Medulla oblongata (tissue), 1 donor: ENCODE results near the gene TRIM4.
"Not testable (repeated sequence)": the region's sequence is repeated elsewhere in the genome, so short reads cannot be mapped to it uniquely, and the experiment has no call there.

Experiments used
- DNase-seq: peaks from one replicate; pipeline ENCODE4 v3.0.0-alpha.2; 2015; ENCODE audit errors: extremely low spot score

The TRIM4 gene

DNA sequence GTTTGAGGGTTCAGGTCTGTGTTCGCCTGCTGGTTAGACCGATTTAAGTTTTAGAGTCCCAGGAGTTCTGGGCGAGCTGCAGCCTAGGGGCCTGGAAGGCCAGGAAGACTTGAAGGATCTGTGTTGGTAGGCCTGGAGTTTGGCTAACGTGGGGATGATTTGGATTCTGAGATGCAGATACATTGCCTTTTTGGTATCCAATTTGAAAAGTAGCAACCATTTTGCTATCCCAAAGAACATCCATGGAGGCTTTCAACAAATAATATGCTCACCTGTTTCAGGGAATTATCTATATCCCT lies 433 bp upstream of the TRIM4 start:
- DNase-seq, result no peak

DNA sequence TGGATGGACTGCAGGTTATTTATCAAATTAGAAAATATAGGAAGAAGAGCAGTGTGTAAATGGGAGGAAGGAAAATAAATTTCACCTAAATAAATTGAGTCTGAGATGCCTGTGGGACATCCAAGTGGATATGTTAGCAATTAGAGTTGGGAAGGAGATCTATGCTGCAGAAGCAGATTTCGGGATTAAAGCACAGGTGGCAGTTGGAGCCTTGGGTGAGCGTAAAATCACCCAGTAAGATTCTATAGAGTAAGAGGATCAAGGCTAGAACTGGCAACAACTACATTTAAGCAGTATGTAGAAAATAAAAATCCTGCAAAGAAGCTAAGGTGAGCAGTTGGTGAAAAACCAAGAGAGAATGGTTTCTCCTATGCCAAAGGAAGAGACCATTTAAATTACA lies 8.4 kb downstream of the TRIM4 start:
- DNase-seq, result no peak

DNA sequence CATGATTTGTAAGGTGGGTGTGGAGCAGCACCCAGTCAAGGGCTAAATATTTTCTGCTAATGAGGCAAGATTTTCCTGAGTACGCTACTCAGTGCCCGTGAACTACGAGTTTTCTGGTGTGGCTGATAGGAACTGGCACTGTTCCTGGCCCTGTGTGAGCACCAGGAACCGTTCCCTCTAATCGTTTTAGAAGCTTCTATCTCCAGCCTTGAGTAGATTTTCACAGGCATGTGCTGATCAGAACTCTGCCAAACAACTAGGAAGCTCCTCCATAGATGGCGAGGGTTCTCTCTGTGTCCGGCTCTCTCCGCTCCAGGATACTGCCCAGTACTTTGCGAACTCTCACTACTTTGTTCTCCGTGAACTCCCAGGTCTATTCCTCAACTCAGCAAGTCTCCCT lies 17.7 kb downstream of the TRIM4 start:
- no peak for DNase-seq

DNA sequence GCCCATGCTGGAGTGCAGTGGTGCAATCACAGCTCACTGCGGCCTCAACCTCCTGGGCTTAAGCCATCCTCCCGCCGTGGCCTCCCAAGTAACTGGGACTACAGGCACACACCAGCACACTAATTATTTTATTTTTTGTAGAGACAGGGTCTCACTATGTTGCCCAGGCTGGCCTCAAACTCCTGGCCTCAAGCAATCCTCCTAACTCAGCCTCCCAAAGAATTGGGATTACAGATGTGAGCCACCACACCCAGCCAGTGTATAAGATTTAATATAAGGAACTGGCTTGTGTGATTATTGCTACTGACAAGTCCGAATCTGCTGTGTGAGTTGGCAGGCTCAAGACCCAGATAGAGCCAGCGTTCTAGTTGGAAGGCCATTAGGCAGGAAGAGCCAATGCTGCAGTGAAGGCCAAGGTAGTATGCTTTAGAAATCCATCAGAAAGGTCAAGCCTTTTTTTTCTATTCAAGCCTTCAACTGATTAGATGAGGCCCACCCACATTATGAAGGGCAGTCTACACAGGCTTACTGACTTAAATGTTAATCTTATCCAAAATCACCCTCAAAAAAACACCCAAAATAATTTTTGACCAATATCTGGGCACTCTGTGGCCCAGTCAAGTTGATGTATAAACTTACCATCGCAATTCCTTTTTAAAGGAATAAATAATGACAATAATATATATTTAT lies 19.4 kb downstream of the TRIM4 start:
- DNase-seq, result no peak

DNA sequence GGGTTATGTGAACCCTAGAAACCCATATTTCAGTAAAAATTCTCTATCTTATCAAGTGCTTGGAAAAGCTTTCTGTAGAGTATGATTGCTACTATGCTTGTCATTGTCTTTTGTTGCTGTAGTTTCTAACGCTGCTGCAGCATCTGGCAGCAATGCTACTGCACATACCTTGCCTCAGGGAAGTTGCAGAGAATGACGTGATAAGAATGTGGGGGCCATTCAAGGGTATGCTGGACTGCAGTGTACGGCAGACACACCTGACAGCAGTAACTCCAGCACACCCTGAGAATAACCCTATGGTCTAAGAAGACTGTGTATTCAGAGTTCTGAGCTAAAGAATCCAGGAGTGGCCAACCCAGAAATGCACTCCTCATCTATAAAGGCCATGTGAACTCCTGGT lies 20.5 kb downstream of the TRIM4 start:
- DNase-seq, result no peak

DNA sequence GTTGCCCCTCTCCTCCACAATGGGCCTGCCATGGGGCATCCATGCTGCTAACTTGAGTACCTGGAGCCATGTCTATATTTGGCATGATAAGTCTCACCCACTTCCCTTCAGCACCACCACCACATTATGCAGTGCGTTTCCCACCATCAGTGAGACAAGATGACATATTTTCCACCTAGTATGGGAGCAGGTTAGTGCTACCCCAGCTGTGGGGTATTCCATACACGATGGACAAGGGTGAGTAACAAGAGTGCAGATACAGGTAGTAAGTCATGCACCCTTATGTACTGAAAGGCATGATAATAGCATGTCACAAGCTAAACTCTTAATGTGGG lies 21.3 kb downstream of the TRIM4 start:
- DNase-seq, result no peak

DNA sequence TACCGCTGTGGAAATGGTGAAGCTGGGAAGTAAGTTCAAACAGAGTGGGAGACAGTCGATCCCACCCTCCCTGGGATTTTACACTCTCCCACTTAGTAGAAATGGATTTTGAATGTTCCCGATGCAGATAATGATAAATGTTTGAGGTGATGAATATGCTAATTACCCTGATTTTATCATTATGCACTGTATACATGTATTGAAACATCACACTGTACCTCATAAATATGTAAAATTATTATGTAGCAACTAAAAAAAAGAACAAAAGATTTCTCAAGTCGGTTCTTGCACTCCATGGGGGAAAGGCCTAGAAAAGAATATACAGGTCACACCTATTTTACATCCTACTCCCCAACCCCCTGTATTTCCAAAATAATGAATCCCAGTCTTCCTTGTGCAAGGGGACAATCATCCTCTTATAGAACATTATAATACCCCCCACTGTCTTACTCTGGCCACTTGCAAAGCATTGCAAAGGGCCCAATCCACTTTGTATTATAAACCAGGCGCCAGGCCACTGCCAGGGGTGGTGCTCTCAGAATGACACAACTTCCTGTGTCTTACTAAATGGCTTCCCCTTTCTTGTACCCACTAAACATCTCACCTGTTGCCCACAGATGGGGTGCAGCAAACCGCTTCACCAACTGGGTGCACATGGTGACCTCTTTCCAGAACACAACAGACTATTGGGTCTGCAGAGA lies 21.9 kb downstream of the TRIM4 start:
- no peak for DNase-seq

DNA sequence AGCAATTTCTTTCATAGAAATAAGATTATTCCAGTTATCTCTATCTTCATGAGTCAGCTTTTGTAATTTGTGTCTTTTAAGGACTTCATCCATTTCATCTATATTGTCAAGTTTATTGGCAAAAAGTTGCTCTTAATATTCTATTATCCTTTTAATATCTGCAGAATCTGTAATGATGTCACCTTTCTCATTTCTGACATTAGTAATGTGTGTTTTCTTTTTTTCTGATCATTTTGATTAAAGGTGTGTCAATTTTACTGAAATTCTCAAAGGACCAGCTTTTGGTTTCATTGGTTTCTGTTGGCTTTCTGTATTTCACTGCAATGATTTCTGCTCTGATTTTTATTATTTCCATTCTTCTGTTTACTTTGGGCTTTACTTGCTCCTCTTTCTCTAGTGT lies 24.6 kb downstream of the TRIM4 start:
- no peak for DNase-seq

DNA sequence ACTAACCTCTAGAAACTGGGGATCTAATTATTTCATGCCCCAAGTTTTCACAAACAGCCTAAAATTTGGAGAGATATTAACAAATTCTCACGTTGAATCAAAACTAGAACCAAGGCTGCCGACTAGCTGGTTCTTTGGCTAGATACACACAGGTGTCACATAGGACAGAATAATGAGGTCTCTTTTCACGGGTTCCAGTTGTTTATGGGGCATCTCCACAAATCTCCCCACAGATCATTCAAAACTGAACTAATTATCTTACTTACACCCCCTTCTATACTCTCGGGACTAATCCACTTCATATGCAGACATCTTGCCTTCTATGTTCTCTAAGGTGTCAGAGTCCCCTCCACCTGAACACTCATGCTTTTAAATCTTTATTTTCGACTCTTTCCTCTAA lies 26.1 kb downstream of the TRIM4 start:
- no peak for DNase-seq

DNA sequence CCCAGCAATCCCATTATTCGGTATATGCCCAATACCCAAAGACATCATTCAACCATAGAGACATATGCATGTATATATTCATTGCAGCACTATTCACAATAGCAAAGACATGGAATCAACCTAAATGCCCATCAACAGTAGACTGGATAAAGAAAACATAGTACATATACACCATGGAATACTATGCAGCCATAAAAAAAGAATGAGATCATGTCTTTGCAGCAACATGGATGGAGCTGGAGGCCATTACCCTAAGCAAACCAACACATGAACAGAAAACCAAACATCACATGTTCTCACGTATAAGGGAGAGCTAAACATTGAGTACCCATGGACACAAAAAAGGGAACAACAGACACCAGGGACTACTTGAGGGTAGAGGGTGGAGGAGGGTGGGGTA lies 29.0 kb downstream of the TRIM4 start:
- not testable (repeated sequence) for DNase-seq

DNA sequence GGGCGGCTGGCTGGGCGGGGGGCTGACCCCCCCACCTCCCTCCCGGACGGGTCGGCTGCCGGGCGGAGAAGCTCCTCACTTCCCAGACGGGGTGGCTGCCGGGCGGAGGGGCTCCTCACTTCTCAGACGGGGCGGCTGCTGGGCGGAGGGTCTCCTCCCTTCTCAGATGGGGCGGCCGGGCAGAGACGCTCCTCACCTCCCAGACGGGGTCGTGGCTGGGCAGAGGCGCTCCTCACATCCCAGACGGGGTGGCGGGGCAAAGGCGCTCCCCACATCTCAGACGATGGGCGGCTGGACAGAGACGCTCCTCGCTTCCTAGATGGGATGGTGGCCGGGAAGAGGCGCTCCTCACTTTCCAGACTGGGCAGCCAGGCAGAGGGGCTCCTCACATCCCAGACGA lies 31.0 kb downstream of the TRIM4 start:
- not testable (repeated sequence) for DNase-seq

DNA sequence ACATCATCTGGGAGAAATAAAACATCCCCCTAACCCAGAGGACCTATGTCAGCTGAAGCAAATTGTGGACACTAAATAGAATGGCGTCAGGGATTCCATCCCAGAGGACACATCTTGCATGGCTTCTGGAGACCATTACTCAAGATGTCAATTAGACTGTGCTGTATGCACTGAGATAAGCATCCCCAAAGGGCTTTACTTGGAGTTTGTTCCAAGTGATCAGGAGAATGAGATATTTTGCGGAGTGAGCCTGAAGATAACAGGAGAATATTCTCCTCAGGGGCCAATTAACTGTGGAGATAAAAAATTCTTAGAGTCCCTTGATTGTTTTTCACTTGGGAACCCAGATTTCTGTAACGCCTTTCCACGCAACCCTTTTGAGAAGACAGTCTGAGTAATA lies 38.0 kb downstream of the TRIM4 start:
- no peak for DNase-seq

DNA sequence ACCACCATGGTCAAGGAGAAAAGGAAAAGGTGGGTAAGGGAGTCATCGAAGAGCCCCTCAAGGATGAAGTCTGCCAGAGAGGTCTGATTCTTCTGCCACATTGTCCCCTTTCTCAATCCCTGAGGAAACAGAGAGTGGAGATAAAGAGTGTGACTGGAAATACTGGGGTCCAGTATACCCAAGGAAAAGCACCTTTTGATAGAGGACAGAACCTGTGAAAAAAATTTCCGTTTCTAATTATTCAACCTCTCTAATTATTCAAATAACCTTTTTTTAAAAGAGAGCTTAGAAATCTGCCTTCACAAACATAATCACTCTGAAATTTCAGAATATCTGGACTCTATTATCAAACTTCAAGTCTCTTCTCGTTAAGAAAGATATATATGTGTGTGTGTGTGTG lies 42.4 kb downstream of the TRIM4 start, which contains the start of gene OR2AE1:
TSS of gene OR2AE1 (minus strand) at position 101 of the 400 bp plus-strand sequence. CDS start at position 101, 0 bp downstream.
- DNase-seq, result no peak

DNA sequence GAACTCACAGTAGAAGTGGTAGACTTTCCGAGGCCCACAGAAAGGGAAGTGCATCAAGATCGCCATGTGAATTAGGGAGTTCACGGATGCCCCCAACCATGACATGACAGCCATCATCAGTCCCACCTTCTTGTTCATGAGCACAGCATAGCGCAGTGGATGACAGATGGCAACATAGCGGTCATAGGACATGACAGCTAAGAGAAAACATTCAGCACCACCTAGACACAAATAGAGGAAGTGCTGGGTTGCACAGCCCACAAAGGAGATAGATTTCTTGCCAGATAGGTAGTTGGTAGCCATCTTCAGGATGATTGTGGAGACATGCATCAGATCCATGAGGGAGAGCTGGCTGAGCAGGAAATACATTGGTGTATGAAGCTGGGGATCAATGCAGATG lies 42.8 kb downstream of the TRIM4 start:
- no peak for DNase-seq

DNA sequence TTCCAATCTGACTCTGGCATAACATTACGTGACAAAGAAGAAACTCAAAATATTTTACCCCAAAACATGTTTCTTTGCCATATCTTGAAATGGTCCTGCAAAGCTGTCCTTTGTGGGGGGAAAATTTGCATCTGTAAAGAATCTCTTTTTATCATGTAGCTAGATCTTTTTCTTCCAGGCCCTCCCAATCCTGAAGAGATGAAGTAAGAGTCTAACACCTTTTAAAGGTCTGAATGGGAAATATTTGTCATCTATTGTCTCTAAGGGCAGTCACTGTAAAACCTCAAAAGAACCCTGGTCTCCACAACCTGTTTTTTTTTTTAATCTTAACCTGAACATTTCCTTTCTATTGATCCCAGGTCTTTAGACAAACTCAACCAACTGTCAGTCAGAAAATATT lies 51.1 kb downstream of the TRIM4 start:
- DNase-seq, result no peak

DNA sequence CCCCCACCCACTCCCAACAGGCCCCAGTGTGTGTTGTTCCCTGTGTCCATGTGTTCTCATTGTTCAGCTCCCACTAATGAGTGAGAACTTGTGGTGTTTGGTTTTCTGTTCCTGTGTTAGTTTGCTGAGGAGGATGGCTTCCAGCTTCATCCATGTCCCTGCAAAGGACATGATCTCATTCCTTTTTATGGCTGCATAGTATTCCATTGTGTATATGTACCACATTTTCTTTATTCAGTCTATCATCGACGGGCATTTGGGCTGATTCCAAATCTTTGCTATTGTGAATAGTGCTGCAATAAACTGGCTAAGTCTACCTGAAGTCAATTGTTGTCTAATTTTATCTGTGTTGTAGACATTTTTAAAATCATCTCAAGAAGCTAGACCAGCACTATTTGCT lies 51.9 kb downstream of the TRIM4 start:
- DNase-seq, result not testable (repeated sequence)

DNA sequence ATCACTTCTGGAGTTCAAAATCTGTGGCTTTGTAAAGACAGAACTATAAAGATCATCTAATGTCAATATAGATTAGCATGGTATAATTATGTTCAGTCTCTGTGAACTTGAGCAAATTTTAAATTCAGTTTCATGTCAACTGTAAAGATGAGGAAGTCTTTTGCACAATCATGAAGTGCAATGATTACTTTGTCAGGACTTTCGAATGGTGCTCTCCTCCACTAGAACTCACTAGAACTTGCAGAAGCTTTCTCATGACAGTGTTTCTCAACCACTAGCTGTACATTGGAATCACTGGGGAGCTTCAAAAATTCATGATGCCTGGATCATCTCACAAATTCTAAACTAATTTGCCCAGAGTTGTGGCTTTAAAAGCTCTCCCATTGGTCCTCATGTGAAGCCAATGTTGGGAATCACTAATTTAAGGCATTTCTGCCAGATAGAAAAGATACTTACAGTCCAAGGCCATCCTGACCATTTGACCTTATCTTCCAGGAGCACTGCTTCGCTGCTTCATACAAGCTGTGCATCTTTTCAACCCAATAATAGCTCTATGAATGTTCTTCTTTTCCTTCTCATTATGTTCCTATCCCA lies 55.4 kb downstream of the TRIM4 start:
- no peak for DNase-seq

DNA sequence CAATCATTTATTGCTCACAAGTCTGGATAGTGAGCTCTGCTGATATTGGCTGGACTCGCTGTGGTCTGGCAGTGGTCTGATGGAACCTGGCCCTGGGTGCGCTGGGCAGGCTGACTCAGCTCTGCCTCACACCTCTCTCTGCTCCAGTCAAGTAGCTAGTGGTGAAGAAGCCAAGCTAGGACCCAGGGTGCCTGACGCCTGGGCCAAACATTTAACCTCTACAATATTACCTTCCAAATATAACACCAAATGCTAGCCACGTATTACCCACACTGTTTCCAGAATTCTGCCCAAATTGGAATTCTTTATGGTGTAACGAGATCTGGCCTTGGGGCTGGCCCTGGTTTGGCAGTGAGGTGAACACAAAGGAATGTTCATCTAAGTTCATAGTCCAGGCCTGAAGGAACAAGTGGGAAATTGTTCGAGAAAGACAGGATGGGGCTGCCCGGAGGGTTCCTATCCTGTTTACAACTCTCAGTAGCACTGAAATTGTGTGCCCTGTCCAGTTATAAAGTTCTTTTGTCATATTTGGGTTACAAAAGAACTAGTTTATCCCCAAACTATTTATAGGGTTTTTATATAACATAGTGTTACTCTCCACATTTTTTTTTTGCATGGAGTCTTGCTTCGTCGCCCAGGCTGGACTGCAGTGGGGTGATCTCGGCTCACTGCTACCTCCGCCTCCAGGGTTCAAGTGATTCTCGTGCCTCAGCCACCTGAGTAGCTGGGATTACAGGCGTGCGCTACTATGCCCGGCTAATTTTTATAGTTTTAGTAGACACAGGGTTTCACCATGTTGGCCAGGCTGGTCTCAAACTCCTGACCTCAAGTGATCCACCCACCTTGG lies 58.8 kb downstream of the TRIM4 start:
- no peak for DNase-seq

DNA sequence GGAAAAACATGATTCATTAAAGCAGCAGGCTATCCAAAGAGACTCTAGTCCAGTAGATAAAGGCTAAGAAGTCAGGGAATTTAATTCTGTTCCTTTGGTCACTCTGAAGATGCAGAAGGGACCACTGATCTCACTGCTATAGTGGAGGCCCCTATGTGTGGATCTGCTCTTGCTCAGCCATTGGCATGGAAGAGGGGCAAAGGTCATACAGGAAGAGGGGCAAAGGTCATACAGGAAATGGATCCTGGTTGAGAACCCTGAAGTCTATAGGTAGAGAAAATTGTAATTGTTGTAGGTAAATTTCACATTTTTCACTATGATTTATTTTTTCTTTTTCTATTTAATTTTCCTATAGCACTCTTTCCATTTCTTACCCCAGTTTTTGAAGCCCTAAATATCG lies 64.1 kb downstream of the TRIM4 start:
- no peak for DNase-seq

DNA sequence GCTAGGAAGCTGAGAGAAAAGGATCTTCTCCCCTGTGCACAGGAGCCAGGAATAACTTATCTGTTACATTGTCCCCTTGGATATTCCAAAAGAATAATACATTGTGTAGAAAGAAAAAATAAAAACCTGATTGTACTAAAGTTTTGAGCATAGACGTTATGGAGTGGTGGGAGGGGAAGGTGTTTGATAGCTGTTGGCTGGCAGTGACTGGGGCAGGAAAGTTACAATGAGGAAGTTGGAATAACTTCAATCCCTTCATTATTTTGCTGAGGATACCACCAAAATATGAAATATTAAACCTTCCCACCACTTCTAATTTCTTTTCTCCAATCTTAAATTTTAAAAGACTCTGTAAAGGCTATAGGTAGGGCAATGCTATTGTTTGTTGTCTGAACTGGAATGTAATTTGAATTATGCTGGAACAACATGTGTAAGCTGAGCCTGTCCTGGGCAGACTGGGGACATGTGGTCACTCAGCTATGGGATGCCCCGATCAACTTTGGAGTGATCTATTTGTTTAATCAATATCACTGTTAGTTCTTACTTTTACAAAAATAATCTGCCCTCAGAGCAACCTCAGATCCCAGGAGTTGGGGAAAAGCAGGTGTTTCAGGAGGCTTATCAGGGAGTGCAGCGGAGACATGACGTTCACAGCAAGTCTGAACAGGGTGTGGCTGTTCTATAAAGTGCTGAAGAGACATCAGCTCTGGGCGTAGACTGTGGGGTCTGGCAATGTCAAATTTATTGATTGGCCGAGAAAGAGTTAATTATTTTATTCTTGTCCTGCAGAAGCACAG lies 70.7 kb downstream of the TRIM4 start:
- no peak for DNase-seq

DNA sequence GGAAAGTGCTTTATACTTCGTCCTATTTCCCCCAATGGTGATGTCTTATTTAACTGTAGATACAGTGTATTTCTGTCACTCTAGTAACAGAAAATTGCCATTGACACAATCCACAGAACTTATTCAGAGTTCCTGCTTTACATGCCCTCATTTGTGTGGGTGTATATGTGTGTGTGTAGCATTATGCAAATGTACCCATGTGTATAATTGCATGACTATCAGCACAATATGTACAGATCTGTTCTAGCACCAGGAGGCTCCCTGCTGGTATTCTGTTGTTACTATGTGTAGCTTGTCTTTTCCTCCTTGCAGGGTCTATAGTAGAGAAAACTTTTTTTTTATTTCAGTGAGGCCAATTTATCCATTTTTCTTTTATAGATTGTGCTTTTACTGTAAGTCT lies 75.0 kb downstream of the TRIM4 start:
- no peak for DNase-seq

DNA sequence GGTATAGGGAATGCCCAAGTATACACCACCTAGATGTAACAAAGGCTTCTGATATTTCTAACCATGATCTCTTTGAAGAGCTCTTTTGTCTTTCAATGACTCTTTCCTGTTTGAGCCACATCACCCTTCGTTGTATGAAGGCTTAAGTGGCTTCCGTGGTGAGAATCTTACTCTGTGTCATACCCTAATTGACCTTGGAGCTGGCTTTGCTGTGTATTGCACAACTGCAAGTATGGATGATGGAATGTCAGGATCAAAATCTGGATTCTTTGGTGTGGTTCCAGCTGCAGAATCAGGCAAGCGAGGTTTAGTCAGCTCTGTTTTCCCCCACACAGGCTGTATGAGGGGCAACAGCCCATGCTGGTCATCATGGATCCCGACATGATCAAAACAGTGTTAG lies 75.5 kb downstream of the TRIM4 start:
- DNase-seq, result no peak
